Mesothelial cell of epicardium (in vitro differentiated cells): Measurements from ENCODE around the gene STARD10. TPM values are rescaled to one million over a fixed set of nuclear protein-coding genes. Genes with fewer than 3 reads are reported as not detected.

Source experiments
- DNase-seq, 2 experiments: peaks; one replicate each; pipeline ENCODE4 v3.0.0; 2021; ENCODE audit warnings: low spot score in 2 of 2; ENCODE audit not compliant: unreplicated experiment in 2 of 2
- H3K27ac Mint-ChIP-seq: 2 replicates; pipeline ENCODE4 v1.8.0; 2021; ENCODE audit warnings: mixed read lengths
- H3K27me3 Mint-ChIP-seq: 2 replicates; pipeline ENCODE4 v1.8.0; 2021; ENCODE audit warnings: low read depth, mixed read lengths
- H3K36me3 Mint-ChIP-seq: 2 replicates; pipeline ENCODE4 v1.8.0; 2021; ENCODE audit warnings: mixed read lengths
- H3K4me1 Mint-ChIP-seq: 2 replicates; pipeline ENCODE4 v1.8.0; 2021; ENCODE audit warnings: mixed read lengths
- H3K4me3 Mint-ChIP-seq: 2 replicates; pipeline ENCODE4 v1.8.0; 2021; ENCODE audit warnings: mild to moderate bottlenecking, moderate library complexity, mixed read lengths
- H3K9me3 Mint-ChIP-seq: 2 replicates; pipeline ENCODE4 v1.8.0; 2021; ENCODE audit warnings: mixed read lengths
- CTCF ChIP-seq: fragments of 200-600 bp; sonication (generic); IDR thresholded peaks from one replicate; pipeline ENCODE4 v1.5.0; 2021; ENCODE audit warnings: antibody characterized with exemption; ENCODE audit not compliant: unreplicated experiment
- total RNA-seq: library from RNA; stranded (reverse); gene quantifications from 3 replicates; pipeline ENCODE4 v1.2.1, GENCODE V29; 2021

The STARD10 gene
- total RNA-seq, 1 donor from 2014 or later, result 54.9 TPM

- Mint-ChIP-seq H3K36me3 (no peaks in the 10 kb centered on the region), H3K9me3 (no peaks in the 10 kb centered on the region), H3K4me1 (peaks cover 26% of the 10 kb centered on the region), H3K27me3 (no peaks in the 10 kb centered on the region), H3K4me3 (no peak overlapping the region), H3K27ac (no peak overlapping the region)
- no peak for DNase-seq
- TF ChIP-seq CTCF, result no peak
These were observed 22.3 kb downstream of the STARD10 start for GRCh38 chr11:72771507-72771906.

- H3K36me3 Mint-ChIP-seq, result no peaks in the 10 kb centered on the region
- no peak overlapping the region for H3K27ac Mint-ChIP-seq
- DNase-seq, result no peak
- H3K4me3 Mint-ChIP-seq, result no peak overlapping the region
- H3K4me1 Mint-ChIP-seq, result peaks cover 26% of the 10 kb centered on the region
- no peaks in the 10 kb centered on the region for H3K9me3 Mint-ChIP-seq
- H3K27me3 Mint-ChIP-seq, result no peaks in the 10 kb centered on the region
- TF ChIP-seq CTCF, result no peak
These were observed 23.0 kb downstream of the STARD10 start for GRCh38 chr11:72770799-72771198.

- no peak overlapping the region for H3K27ac Mint-ChIP-seq
- H3K4me3 Mint-ChIP-seq, result no peak overlapping the region
These were observed 24.2 kb downstream of the STARD10 start for GRCh38 chr11:72769680-72770079.

GRCh38 chr11:72768581-72768980, 25.3 kb downstream of the STARD10 start:
- no peak for TF ChIP-seq CTCF
- no peak overlapping the region for H3K4me3 Mint-ChIP-seq
- no peak overlapping the region for H3K27ac Mint-ChIP-seq
- peaks cover 14% of the 10 kb centered on the region for H3K4me1 Mint-ChIP-seq
- no peaks in the 10 kb centered on the region for H3K9me3 Mint-ChIP-seq
- no peaks in the 10 kb centered on the region for H3K36me3 Mint-ChIP-seq
- DNase-seq, result no peak
- H3K27me3 Mint-ChIP-seq, result no peaks in the 10 kb centered on the region

More at GRCh38 chr11:72769680-72770079, 24.2 kb downstream of the STARD10 start:
- DNase-seq, result no peak
- peaks cover 18% of the 10 kb centered on the region for H3K4me1 Mint-ChIP-seq
- no peaks in the 10 kb centered on the region for H3K27me3 Mint-ChIP-seq
- H3K9me3 Mint-ChIP-seq, result no peaks in the 10 kb centered on the region
- no peaks in the 10 kb centered on the region for H3K36me3 Mint-ChIP-seq
- no peak for TF ChIP-seq CTCF

- no peak for TF ChIP-seq CTCF
- H3K4me1 Mint-ChIP-seq, result peaks cover 3% of the 10 kb centered on the region
- DNase-seq, result no peak
- H3K27me3 Mint-ChIP-seq, result no peaks in the 10 kb centered on the region
- H3K9me3 Mint-ChIP-seq, result no peaks in the 10 kb centered on the region
- H3K27ac Mint-ChIP-seq, result no peak overlapping the region
- no peak overlapping the region for H3K4me3 Mint-ChIP-seq
- no peaks in the 10 kb centered on the region for H3K36me3 Mint-ChIP-seq
These were observed 26.4 kb downstream of the STARD10 start for GRCh38 chr11:72767203-72768062.
